ENCODE data around the gene DDX56. TPM values are rescaled to one million over a fixed set of nuclear protein-coding genes. Genes with fewer than 3 reads are reported as not detected.
"Not testable (repeated sequence)": the region's sequence is repeated elsewhere in the genome, so short reads cannot be mapped to it uniquely, and the experiment has no call there.

The DDX56 gene
- total RNA-seq, 1 donor from 2014 or later = 25.0 TPM

GRCh38 chr7:44563171-44563679 lies 10.5 kb downstream of the DDX56 start:
- DNase-seq (ENCODE audit: low read depth in 2 of 2) = no peak

- not testable (repeated sequence) for DNase-seq (ENCODE audit: low read depth in 2 of 2)
Observed at GRCh38 chr7:44562622-44562962, 11.1 kb downstream of the DDX56 start.

GRCh38 chr7:44561962-44562621 lies 11.6 kb downstream of the DDX56 start:
- DNase-seq (ENCODE audit: low read depth in 2 of 2) = no peak

- no peak for DNase-seq (ENCODE audit: low read depth in 2 of 2)
Observed at GRCh38 chr7:44561481-44561880, 12.2 kb downstream of the DDX56 start.

GRCh38 chr7:44559485-44559884 lies 14.2 kb downstream of the DDX56 start:
- no peak for DNase-seq (ENCODE audit: low read depth in 2 of 2)

- no peak for DNase-seq (ENCODE audit: low read depth in 2 of 2)
Observed at GRCh38 chr7:44557485-44557884, 16.2 kb downstream of the DDX56 start.

GRCh38 chr7:44555350-44555749 lies 18.4 kb downstream of the DDX56 start:
- DNase-seq (ENCODE audit: low read depth in 2 of 2) = no peak

GRCh38 chr7:44552473-44553005 lies 21.2 kb downstream of the DDX56 start:
- not testable (repeated sequence) for DNase-seq (ENCODE audit: low read depth in 2 of 2)

GRCh38 chr7:44549457-44549856 lies 24.3 kb downstream of the DDX56 start:
- no peak for DNase-seq (ENCODE audit: low read depth in 2 of 2)

GRCh38 chr7:44548893-44549292 lies 24.8 kb downstream of the DDX56 start:
- peak in 1 of 2 donors; percentile 19 for DNase-seq (ENCODE audit: low read depth in 2 of 2)

GRCh38 chr7:44547536-44548231 lies 26.0 kb downstream of the DDX56 start:
- DNase-seq (ENCODE audit: low read depth in 2 of 2) = peak in 1 of 2 donors; percentile 80

GRCh38 chr7:44541876-44542610 lies 31.7 kb downstream of the DDX56 start:
- DNase-seq (ENCODE audit: low read depth in 2 of 2) = no peak

- no peak for DNase-seq (ENCODE audit: low read depth in 2 of 2)
Observed at GRCh38 chr7:44541028-44541869, 32.5 kb downstream of the DDX56 start, which contains the start of gene NPC1L1. NPC1L1 (minus strand) TSS chr7:44541330; CDS start chr7:44541259, 71 bp downstream.

- DNase-seq (ENCODE audit: low read depth in 2 of 2) = no peak
Observed at GRCh38 chr7:44540592-44541027, 33.1 kb downstream of the DDX56 start.

GRCh38 chr7:44539669-44540506 lies 33.8 kb downstream of the DDX56 start:
- DNase-seq (ENCODE audit: low read depth in 2 of 2) = no peak

- DNase-seq (ENCODE audit: low read depth in 2 of 2) = no peak
Observed at GRCh38 chr7:44538798-44539668, 34.7 kb downstream of the DDX56 start.

- no peak for DNase-seq (ENCODE audit: low read depth in 2 of 2)
Observed at GRCh38 chr7:44538093-44538797, 35.5 kb downstream of the DDX56 start.

- DNase-seq (ENCODE audit: low read depth in 2 of 2) = no peak
Observed at GRCh38 chr7:44537442-44537841, 36.3 kb downstream of the DDX56 start.

Data from dermis microvascular lymphatic vessel endothelial cell (primary cell).